22Rv1 (cell line): ENCODE results near the gene DOK6.

Source experiments
- CTCF ChIP-seq: fragments of 450-650 bp; IDR thresholded peaks from 2 replicates; pipeline ENCODE4 v1.5.1; 2017; ENCODE audit warnings: mild to moderate bottlenecking
- ZFX ChIP-seq: fragments of 450-650 bp; IDR thresholded peaks from 2 replicates; pipeline ENCODE4 v1.6.1; 2017; ENCODE audit warnings: antibody characterized with exemption, borderline replicate concordance

GRCh38 chr18:69628774-69629359, 228.2 kb downstream of the DOK6 start:
- TF ChIP-seq ZFX (no peak), CTCF (no peak)
